Measurements from ENCODE around the gene NTRK2.

NTRK2 gene

GRCh38 chr9:84815554-84815953, 146.0 kb downstream of the NTRK2 start:
- TF ChIP-seq CEBPB (IDR thresholded peaks at IDR 0.05) = no peak
- TF ChIP-seq USF1 (IDR thresholded peaks at IDR 0.05) = no peak
- no peak for TF ChIP-seq REST (IDR thresholded peaks at IDR 0.05; ENCODE audit: low read depth)
- no peak for TF ChIP-seq CREB1 (IDR thresholded peaks at IDR 0.05; ENCODE audit: low read depth)
- TF ChIP-seq YY1 (IDR thresholded peaks at IDR 0.05; ENCODE audit: low read depth) = no peak
- TF ChIP-seq FOXM1 (IDR thresholded peaks at IDR 0.05; ENCODE audit: borderline replicate concordance, low read depth) = no peak
- no peak for TF ChIP-seq NFIC (IDR thresholded peaks at IDR 0.05)
- TF ChIP-seq EGR1 (IDR thresholded peaks at IDR 0.05) = no peak
- TF ChIP-seq MAX (IDR thresholded peaks at IDR 0.05) = no peak
- TF ChIP-seq EP300 (IDR thresholded peaks at IDR 0.05; ENCODE audit: borderline replicate concordance) = no peak
- no peak for TF ChIP-seq RAD21 (IDR thresholded peaks at IDR 0.05; ENCODE audit: low read depth)
- TF ChIP-seq TEAD4 (IDR thresholded peaks at IDR 0.05) = no peak
- no peak for TF ChIP-seq TCF12 (IDR thresholded peaks at IDR 0.05; ENCODE audit: low read depth)
- TF ChIP-seq TAF1 (IDR thresholded peaks at IDR 0.05; ENCODE audit: low read depth) = no peak
- no peak for TF ChIP-seq ZBTB7A (IDR thresholded peaks at IDR 0.05; ENCODE audit: low read depth)

GRCh38 chr9:84817038-84817437, 147.5 kb downstream of the NTRK2 start:
- TF ChIP-seq USF1 (IDR thresholded peaks at IDR 0.05) = no peak
- TF ChIP-seq TCF12 (IDR thresholded peaks at IDR 0.05; ENCODE audit: low read depth) = no peak
- no peak for TF ChIP-seq MAX (IDR thresholded peaks at IDR 0.05)
- no peak for TF ChIP-seq TAF1 (IDR thresholded peaks at IDR 0.05; ENCODE audit: low read depth)
- TF ChIP-seq EP300 (IDR thresholded peaks at IDR 0.05; ENCODE audit: borderline replicate concordance) = no peak
- TF ChIP-seq EGR1 (IDR thresholded peaks at IDR 0.05) = no peak
- TF ChIP-seq CEBPB (IDR thresholded peaks at IDR 0.05) = no peak
- no peak for TF ChIP-seq RAD21 (IDR thresholded peaks at IDR 0.05; ENCODE audit: low read depth)
- TF ChIP-seq NFIC (IDR thresholded peaks at IDR 0.05) = no peak
- no peak for TF ChIP-seq CREB1 (IDR thresholded peaks at IDR 0.05; ENCODE audit: low read depth)
- no peak for TF ChIP-seq ZBTB7A (IDR thresholded peaks at IDR 0.05; ENCODE audit: low read depth)
- no peak for TF ChIP-seq TEAD4 (IDR thresholded peaks at IDR 0.05)
- no peak for TF ChIP-seq YY1 (IDR thresholded peaks at IDR 0.05; ENCODE audit: low read depth)
- no peak for TF ChIP-seq REST (IDR thresholded peaks at IDR 0.05; ENCODE audit: low read depth)
- no peak for TF ChIP-seq FOXM1 (IDR thresholded peaks at IDR 0.05; ENCODE audit: borderline replicate concordance, low read depth)

GRCh38 chr9:84818791-84819190, 149.3 kb downstream of the NTRK2 start:
- TF ChIP-seq YY1 (IDR thresholded peaks at IDR 0.05; ENCODE audit: low read depth) = no peak
- no peak for TF ChIP-seq MAX (IDR thresholded peaks at IDR 0.05)
- no peak for TF ChIP-seq RAD21 (IDR thresholded peaks at IDR 0.05; ENCODE audit: low read depth)
- TF ChIP-seq TAF1 (IDR thresholded peaks at IDR 0.05; ENCODE audit: low read depth) = no peak
- TF ChIP-seq CEBPB (IDR thresholded peaks at IDR 0.05) = no peak
- no peak for TF ChIP-seq NFIC (IDR thresholded peaks at IDR 0.05)
- TF ChIP-seq ZBTB7A (IDR thresholded peaks at IDR 0.05; ENCODE audit: low read depth) = no peak
- TF ChIP-seq USF1 (IDR thresholded peaks at IDR 0.05) = no peak
- no peak for TF ChIP-seq CREB1 (IDR thresholded peaks at IDR 0.05; ENCODE audit: low read depth)

- TF ChIP-seq EP300 (IDR thresholded peaks at IDR 0.05; ENCODE audit: borderline replicate concordance) = no peak
- TF ChIP-seq REST (IDR thresholded peaks at IDR 0.05; ENCODE audit: low read depth) = no peak
- no peak for TF ChIP-seq MAX (IDR thresholded peaks at IDR 0.05)
- no peak for TF ChIP-seq YY1 (IDR thresholded peaks at IDR 0.05; ENCODE audit: low read depth)
- TF ChIP-seq TEAD4 (IDR thresholded peaks at IDR 0.05) = no peak
- TF ChIP-seq TAF1 (IDR thresholded peaks at IDR 0.05; ENCODE audit: low read depth) = no peak
These were observed 150.0 kb downstream of the NTRK2 start for GRCh38 chr9:84819491-84819991.

Measured in Ishikawa (cell line).